Bladder microvascular endothelial cell (primary cell): ENCODE data around the gene NOXA1. TPM values are rescaled to one million over a fixed set of nuclear protein-coding genes. Genes with fewer than 3 reads are reported as not detected.

ENCODE experiments used
- total RNA-seq: library from RNA; depleted of rRNA; stranded (reverse); fragments of >200 nt; gene quantifications from 2 replicates; pipeline ENCODE4 v1.2.3, GENCODE V29; 2014

NOXA1 gene
- 0.97 and 2.1 TPM in 2 replicates for total RNA-seq

GRCh38 chr9:137422604-137423513, at the start of gene NOXA1, which contains the start of gene EXD3:
NOXA1 (plus strand) TSS chr9:137423393; CDS start chr9:137423530, 137 bp downstream.
EXD3 (minus strand) TSS chr9:137423162; CDS start chr9:137395357, 27,805 bp downstream.

GRCh38 chr9:137441289-137441934, 18.2 kb downstream of the NOXA1 start, which contains the start of gene ENTPD8:
ENTPD8 (minus strand) TSS chr9:137441357; CDS start chr9:137438285, 3,072 bp downstream.

GRCh38 chr9:137459152-137459600, 36.0 kb downstream of the NOXA1 start, which contains the start of gene NSMF:
NSMF (minus strand) TSS chr9:137459334; CDS start chr9:137459102, 232 bp downstream.

Other genes with a start within 250 kb of the NOXA1 start
- 21.0 and 37.3 TPM in 2 replicates for gene ANAPC2, start 234.8 kb upstream of the NOXA1 start, total RNA-seq
- gene SSNA1, start 234.7 kb upstream of the NOXA1 start, total RNA-seq: 96.5 and 111 TPM in 2 replicates
- gene TPRN, start 222.7 kb upstream of the NOXA1 start, total RNA-seq: 3.2 and 3.4 TPM in 2 replicates
- gene TMEM203, start 217.7 kb upstream of the NOXA1 start, total RNA-seq: 17.2 and 23.9 TPM in 2 replicates
- gene NDOR1, start 217.7 kb upstream of the NOXA1 start, total RNA-seq: 2.3 and 3.3 TPM in 2 replicates
- gene RNF208, start 201.2 kb upstream of the NOXA1 start, total RNA-seq: 0.16 and 0.31 TPM in 2 replicates
- 0.16 TPM in 1 of 2 replicates, not detected in the other for gene CYSRT1, start 198.2 kb upstream of the NOXA1 start, total RNA-seq
- not detected in 2 replicates for gene RNF224, start 195.9 kb upstream of the NOXA1 start, total RNA-seq
- gene SLC34A3, start 192.5 kb upstream of the NOXA1 start, total RNA-seq: not detected in 2 replicates
- 196 and 202 TPM in 2 replicates for gene TUBB4B, start 182.1 kb upstream of the NOXA1 start, total RNA-seq
- not detected in 2 replicates for gene STPG3, start 172.1 kb upstream of the NOXA1 start, total RNA-seq
- 63.6 and 66.1 TPM in 2 replicates for gene NELFB, start 168.1 kb upstream of the NOXA1 start, total RNA-seq
- gene TOR4A, start 145.7 kb upstream of the NOXA1 start, total RNA-seq: 14.9 and 27.1 TPM in 2 replicates
- 28.1 and 30.0 TPM in 2 replicates for gene NRARP, start 121.1 kb upstream of the NOXA1 start, total RNA-seq
- gene EXD3, start 231 bp upstream of the NOXA1 start, total RNA-seq: 18.0 and 25.7 TPM in 2 replicates
- 0.06 and 0.16 TPM in 2 replicates for gene ENTPD8, start 18.0 kb downstream of the NOXA1 start, total RNA-seq
- gene NSMF, start 35.9 kb downstream of the NOXA1 start, total RNA-seq: 11.0 and 20.5 TPM in 2 replicates
- 0.49 and 1.3 TPM in 2 replicates for gene PNPLA7, start 127.0 kb downstream of the NOXA1 start, total RNA-seq
- 48.6 and 66.5 TPM in 2 replicates for gene MRPL41, start 128.5 kb downstream of the NOXA1 start, total RNA-seq
- gene DPH7, start 155.5 kb downstream of the NOXA1 start, total RNA-seq: 17.2 and 28.9 TPM in 2 replicates
- 14.7 and 15.0 TPM in 2 replicates for gene ZMYND19, start 167.1 kb downstream of the NOXA1 start, total RNA-seq
- 25.7 and 32.6 TPM in 2 replicates for gene ARRDC1, start 182.3 kb downstream of the NOXA1 start, total RNA-seq
- 41.9 and 85.3 TPM in 2 replicates for gene EHMT1, start 195.6 kb downstream of the NOXA1 start, total RNA-seq